Mucosa of rectum (tissue), 2 donors: ENCODE measurements around the gene APBB1IP.
"Not testable (repeated sequence)": the region's sequence is repeated elsewhere in the genome, so short reads cannot be mapped to it uniquely, and the experiment has no call there.

Source experiments
- H3K27ac ChIP-seq, 2 donors: one replicate each; pipeline ENCODE4 v1.7.0; 2013; ENCODE audit warnings: inconsistent platforms in 2 of 2, low read depth in 2 of 2, low read length in 2 of 2
- H3K27me3 ChIP-seq, 2 donors: one replicate each; pipeline ENCODE4 v1.7.0; 2013; ENCODE audit warnings: low read length in 2 of 2; ENCODE audit not compliant: control insufficient read depth in 2 of 2, insufficient read depth in 2 of 2
- H3K36me3 ChIP-seq, 2 donors: one replicate each; pipeline ENCODE4 v1.7.0; 2013; ENCODE audit warnings: low read length in 2 of 2; ENCODE audit not compliant: control insufficient read depth in 2 of 2, insufficient read depth in 2 of 2
- H3K4me1 ChIP-seq, 2 donors: one replicate each; pipeline ENCODE4 v1.7.0; 2013; ENCODE audit warnings: low read length in 2 of 2, mild to moderate bottlenecking in 1 of 2; ENCODE audit not compliant: control insufficient read depth in 2 of 2, insufficient read depth in 2 of 2
- H3K4me3 ChIP-seq, 2 donors: one replicate each; pipeline ENCODE4 v1.7.0; 2013; ENCODE audit warnings: low read length in 2 of 2
- H3K9ac ChIP-seq, 2 donors: one replicate each; pipeline ENCODE4 v1.7.0; 2013; ENCODE audit warnings: low read length in 2 of 2, low read depth in 1 of 2, mild to moderate bottlenecking in 1 of 2
- H3K9me3 ChIP-seq, 2 donors: one replicate each; pipeline ENCODE4 v1.7.0; 2013; ENCODE audit warnings: low read length in 2 of 2; ENCODE audit not compliant: control insufficient read depth in 2 of 2
- donor health status: healthy.
- donor health status: Normal muscosa, but diverticular disease.

The APBB1IP gene

GRCh38 chr10:26571655-26572054 lies 133.5 kb downstream of the APBB1IP start:
- Histone ChIP-seq H3K36me3 (no peaks in the 10 kb centered on the region), H3K4me3 (no peak overlapping the region), H3K9me3 (peaks cover 0 to 2% of the 10 kb centered on the region in 2 donors), H3K4me1 (no peaks in the 10 kb centered on the region), H3K9ac (no peak overlapping the region), H3K27me3 (peaks cover 0 to 1% of the 10 kb centered on the region in 2 donors), H3K27ac (no peak overlapping the region)

GRCh38 chr10:26573674-26574073 lies 135.5 kb downstream of the APBB1IP start:
- Histone ChIP-seq H3K36me3 (no peaks in the 10 kb centered on the region), H3K9ac (no peak overlapping the region), H3K9me3 (peaks cover 0 to 2% of the 10 kb centered on the region in 2 donors), H3K27me3 (no peaks in the 10 kb centered on the region), H3K27ac (no peak overlapping the region), H3K4me3 (no peak overlapping the region), H3K4me1 (no peaks in the 10 kb centered on the region)

- Histone ChIP-seq H3K9me3 (peaks cover 0 to 2% of the 10 kb centered on the region in 2 donors), H3K4me3 (no peak overlapping the region), H3K27me3 (no peaks in the 10 kb centered on the region), H3K4me1 (no peaks in the 10 kb centered on the region), H3K9ac (no peak overlapping the region), H3K27ac (no peak overlapping the region), H3K36me3 (no peaks in the 10 kb centered on the region)
These were observed 136.6 kb downstream of the APBB1IP start for GRCh38 chr10:26574783-26575182.

GRCh38 chr10:26578371-26578770 lies 140.2 kb downstream of the APBB1IP start:
- H3K27me3 ChIP-seq, H3K9ac ChIP-seq, H3K36me3 ChIP-seq, H3K27ac ChIP-seq, H3K4me3 ChIP-seq, H3K9me3 ChIP-seq, H3K4me1 ChIP-seq: not testable (repeated sequence)

GRCh38 chr10:26579256-26580063 lies 141.3 kb downstream of the APBB1IP start:
- H3K27me3 ChIP-seq = no peaks in the 10 kb centered on the region
- no peaks in the 10 kb centered on the region for H3K4me1 ChIP-seq
- H3K4me3 ChIP-seq = no peak overlapping the region
- H3K27ac ChIP-seq = no peak overlapping the region
- no peak overlapping the region for H3K9ac ChIP-seq
- H3K36me3 ChIP-seq = no peaks in the 10 kb centered on the region
- no peaks in the 10 kb centered on the region for H3K9me3 ChIP-seq

- Histone ChIP-seq H3K9me3 (no peaks in the 10 kb centered on the region), H3K4me3 (no peak overlapping the region), H3K36me3 (no peaks in the 10 kb centered on the region), H3K9ac (no peak overlapping the region), H3K27ac (no peak overlapping the region), H3K27me3 (no peaks in the 10 kb centered on the region), H3K4me1 (no peaks in the 10 kb centered on the region)
These were observed 148.1 kb downstream of the APBB1IP start for GRCh38 chr10:26586211-26586610.

- H3K27me3 ChIP-seq = no peaks in the 10 kb centered on the region
- no peaks in the 10 kb centered on the region for H3K4me1 ChIP-seq
- no peak overlapping the region for H3K4me3 ChIP-seq
- H3K9ac ChIP-seq = no peak overlapping the region
- H3K9me3 ChIP-seq = no peaks in the 10 kb centered on the region
- H3K36me3 ChIP-seq = no peaks in the 10 kb centered on the region
- no peak overlapping the region for H3K27ac ChIP-seq
These were observed 150.5 kb downstream of the APBB1IP start for GRCh38 chr10:26588611-26589010.

- not testable (repeated sequence) for H3K4me1 ChIP-seq, H3K9ac ChIP-seq, H3K9me3 ChIP-seq, H3K27ac ChIP-seq, H3K27me3 ChIP-seq, H3K4me3 ChIP-seq, H3K36me3 ChIP-seq
These were observed 151.7 kb downstream of the APBB1IP start for GRCh38 chr10:26589813-26590212.

GRCh38 chr10:26593896-26594295 lies 155.8 kb downstream of the APBB1IP start:
- Histone ChIP-seq H3K4me1 (no peaks in the 10 kb centered on the region), H3K36me3 (no peaks in the 10 kb centered on the region), H3K9ac (no peak overlapping the region), H3K27me3 (no peaks in the 10 kb centered on the region), H3K27ac (no peak overlapping the region), H3K9me3 (no peaks in the 10 kb centered on the region), H3K4me3 (no peak overlapping the region)

GRCh38 chr10:26603283-26603682 lies 165.1 kb downstream of the APBB1IP start:
- not testable (repeated sequence) for H3K4me3 ChIP-seq, H3K9me3 ChIP-seq, H3K36me3 ChIP-seq, H3K27me3 ChIP-seq, H3K4me1 ChIP-seq, H3K27ac ChIP-seq, H3K9ac ChIP-seq
